ENCODE measurements around the gene NUP88.
A peak's percentile ranks its signal among the peaks of the same experiment; 100 is the strongest.
"Not testable (repeated sequence)": the region's sequence is repeated elsewhere in the genome, so short reads cannot be mapped to it uniquely, and the experiment has no call there.

The NUP88 gene

DNA sequence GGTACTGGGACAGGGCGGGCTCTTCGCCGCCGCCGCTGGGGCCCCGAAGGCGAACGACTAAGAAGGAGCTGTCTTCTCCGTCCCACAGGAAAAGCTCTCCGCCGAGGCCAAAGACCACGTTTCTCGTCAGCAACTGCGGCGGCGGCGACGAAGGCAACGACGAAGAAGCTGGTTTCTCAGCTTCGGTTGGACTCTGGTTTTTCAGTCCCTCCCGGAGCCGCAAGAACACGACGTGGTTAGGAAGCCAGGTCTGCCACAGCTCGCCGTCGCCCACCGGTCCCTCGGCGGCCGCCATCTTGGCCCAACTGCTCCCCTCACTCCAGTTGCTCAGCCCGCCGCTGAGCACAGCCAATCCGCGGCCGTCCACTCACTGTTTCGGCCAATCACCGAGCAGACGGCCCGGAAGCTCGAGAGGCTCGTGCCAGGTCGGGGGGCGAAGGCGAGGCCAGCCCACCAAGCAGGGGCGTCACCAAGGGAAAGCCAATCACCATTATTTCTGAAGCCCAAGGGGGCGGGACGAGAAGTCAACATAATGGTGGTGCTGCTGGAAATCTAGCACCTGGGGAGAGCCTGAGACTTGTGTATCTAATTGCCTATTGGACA lies at the start of gene NUP88:
Gene NUP88, minus strand, starts transcription at position 307 of the 603 bp plus-strand sequence. Its CDS starts 12 bp downstream, at position 295.
- peak; percentile 93 to 97 (median 93) for DNase-seq

DNA sequence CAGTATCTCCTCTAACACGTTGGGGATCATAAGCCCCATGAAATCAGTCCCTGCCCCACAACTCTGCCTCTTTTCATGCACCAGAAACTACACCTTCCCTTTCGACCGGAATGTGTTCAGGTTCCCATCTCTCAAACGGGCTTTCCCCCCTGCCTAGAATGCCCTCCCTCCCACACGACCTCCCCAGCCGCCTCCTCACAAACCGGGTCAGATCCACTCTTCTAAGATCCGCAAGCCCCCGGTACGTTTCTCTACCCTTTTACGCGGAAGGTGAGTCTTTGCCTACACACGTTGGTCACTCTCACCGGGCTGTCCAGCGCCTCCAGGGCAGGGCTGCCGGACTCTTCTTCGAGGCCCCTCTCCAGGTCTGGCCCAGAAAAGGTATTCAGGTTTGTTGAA lies 48.6 kb upstream of the NUP88 start:
- peak in 1 of 3 experiments; percentile 16 for DNase-seq

DNA sequence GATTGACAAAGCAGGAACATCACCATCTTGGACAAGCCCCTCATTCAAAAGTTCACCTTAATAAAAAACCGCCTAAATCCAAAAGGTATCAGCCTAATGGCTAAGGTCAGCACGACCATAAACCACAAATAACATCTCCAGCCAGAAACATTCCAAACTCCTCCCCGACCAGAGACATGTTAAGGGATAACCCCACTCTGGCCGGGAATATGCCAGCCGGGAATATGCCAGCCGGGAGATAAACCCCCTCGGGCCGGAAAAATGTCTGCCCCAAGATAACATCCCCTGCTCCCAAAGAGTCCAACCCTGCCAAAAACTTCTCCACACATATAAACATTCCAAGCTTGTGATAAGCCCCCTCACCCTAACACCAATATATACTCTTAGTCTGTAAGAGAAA lies 48.0 kb upstream of the NUP88 start:
- no peak for DNase-seq

DNA sequence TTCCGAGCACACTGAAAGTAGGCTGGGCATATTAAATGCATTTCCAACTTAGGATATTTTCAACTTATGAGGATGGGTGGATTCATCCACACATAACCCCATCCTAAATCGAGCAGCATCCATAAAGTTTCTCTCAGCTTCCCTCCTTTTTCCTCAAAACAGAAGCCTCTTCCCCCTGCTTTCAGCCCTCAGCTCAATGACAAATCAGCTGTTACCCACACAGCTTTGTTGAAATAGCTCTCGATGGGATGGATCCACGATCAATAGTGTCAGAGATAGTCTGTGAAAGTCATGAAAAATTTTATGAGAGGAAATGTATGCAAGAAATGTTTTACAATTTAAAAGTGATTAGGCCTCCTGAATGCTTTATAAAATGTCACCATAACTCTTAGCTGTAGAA lies 46.8 kb upstream of the NUP88 start:
- DNase-seq = no peak

DNA sequence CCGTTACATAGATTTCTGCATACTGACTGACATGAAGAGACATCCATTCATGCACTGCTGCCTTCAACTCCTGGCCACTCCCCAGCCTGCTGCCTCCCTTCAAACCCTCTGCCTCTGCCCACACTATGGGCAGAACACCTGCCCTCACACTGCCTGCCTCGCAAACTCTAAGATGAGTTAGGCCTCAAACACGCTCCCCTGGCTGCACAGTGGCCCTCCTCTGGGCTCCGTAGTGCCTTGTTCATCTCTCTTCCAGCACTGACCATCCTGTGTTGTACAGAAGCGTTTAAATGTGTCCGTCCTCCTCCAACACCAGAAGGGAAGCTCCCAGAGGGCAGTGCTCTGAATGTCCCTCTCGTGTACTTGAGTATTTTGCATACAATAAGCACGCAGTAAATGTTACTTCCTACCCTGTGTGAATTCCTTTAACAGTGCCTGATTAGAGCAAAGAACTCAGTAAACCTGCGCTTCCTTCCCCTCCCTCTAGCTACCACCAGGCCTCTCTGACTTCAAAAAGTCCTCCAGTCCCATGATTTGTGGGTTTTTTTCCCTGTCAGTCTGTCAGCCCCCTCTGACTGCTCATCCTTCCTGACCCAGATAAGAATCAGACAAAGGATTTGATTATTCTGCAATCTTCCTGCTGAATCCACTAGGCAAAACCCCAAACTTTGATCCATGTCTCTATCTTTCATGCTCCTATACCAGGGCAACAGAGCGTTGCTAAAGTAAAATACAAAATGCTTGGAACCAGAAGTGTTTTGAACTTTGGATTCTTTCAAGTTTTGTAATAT lies 45.5 kb upstream of the NUP88 start:
- DNase-seq = no peak

DNA sequence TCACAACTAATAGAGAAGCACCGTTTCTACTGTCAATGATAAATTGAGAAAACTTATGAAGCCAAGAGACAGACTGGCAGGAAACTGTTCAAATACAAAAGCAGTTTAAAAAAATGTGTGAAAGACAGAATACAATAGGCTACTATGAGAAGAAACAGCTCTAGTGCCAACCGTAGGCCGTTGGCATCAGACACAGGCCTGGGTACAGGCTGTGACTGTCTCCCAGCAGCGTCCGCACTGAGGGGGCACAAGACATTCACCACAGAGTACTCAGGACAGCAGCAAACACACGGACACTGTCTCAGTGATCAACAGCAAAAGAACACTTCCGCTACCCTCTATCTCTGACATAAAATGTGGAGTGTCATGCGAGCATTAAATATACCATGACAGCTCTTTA lies 27.3 kb upstream of the NUP88 start:
- DNase-seq = no peak

DNA sequence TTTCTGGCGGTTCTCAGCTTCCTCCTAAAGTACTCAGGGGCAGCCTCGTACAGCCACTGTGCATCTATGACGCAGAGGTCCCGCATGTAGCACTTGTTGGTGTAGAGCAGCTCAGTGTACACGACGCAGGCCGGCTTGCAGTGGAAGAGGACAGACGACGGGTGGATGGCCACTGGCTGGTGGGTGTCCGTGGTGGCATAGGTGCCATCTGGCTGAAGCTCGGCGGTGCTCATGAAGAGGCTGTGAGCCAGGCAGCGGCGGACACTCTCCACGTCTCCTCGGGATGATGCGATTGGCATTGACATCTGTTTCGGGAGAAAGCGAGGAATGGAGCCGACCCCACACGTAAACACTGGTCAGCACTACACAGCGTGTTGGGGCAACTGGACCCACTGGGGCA lies 24.7 kb upstream of the NUP88 start:
- DNase-seq = no peak

DNA sequence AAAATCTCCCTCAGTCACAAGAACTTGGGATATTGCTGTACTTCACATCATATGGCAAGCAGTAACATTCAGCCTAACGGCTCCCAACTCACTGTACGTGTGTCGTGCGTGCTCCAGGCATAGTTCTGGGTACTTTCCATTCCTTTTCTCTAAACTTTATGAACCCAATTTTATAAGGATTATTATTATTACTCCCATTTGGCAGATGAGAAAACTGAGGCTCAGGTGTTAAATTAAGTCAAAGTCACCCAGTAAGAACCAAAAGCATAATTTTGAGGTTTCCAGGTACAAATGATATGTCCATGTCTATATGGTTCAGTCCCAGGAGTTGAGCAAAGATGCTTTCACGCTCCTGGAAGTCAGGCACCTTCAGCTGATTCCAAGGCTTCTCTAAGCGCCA lies 24.3 kb upstream of the NUP88 start:
- DNase-seq = no peak

DNA sequence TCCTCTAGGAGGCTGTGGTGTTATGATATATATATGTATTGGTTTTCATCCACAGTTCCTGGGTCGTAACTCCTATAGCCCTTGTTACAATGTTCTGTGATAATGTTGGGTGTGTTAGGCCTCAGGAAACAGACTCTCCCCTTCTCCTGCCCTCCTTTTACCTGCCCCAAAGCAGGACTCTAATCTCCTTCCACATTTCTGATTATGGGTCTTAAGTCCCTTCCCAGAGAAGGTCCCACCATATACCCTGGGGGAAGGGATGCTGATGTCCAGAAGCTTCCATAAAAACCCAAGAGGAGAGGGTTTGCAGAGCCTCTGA lies 19.9 kb upstream of the NUP88 start:
- no peak for DNase-seq

DNA sequence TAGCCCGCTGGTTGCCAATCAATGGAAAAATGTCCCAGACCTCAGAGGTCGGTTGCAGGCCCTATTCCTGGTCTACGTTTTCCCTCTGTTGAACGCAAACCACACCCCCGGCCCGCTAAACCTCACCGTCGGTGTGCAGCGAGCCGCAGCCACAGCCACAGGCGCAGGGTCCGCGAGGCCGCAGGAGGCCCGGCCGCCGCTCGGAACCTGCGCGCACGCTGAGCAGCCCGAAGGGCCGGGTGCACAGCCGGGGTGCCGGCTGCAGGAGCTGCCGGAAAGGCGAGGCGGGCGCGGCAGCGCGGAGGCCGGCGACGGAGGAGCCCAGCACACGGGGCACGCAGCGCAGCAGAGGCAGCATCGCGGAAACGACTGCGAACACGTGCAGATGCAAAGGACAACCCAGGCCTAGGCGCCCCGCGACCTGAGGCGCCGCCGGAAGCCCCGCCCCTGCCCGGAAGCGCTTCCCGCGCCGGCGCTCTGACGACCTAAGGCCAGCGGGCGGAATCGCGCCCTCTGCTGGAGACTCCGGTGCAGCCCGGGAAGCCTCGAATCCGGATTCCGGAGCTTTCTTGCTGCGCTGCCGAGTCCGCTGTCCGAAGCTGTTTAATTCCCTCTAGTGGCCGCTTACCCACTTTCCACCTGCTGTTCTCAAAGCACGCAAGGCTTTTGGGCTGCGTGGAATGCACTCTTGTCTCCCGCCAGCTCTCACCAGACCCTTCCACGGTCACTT lies 19.4 kb upstream of the NUP88 start, which contains the start of gene C1QBP:
Gene C1QBP, minus strand, starts transcription at position 440 of the 730 bp plus-strand sequence. Its CDS starts 82 bp downstream, at position 358.
- peak; percentile 84 to 89 (median 86) for DNase-seq

DNA sequence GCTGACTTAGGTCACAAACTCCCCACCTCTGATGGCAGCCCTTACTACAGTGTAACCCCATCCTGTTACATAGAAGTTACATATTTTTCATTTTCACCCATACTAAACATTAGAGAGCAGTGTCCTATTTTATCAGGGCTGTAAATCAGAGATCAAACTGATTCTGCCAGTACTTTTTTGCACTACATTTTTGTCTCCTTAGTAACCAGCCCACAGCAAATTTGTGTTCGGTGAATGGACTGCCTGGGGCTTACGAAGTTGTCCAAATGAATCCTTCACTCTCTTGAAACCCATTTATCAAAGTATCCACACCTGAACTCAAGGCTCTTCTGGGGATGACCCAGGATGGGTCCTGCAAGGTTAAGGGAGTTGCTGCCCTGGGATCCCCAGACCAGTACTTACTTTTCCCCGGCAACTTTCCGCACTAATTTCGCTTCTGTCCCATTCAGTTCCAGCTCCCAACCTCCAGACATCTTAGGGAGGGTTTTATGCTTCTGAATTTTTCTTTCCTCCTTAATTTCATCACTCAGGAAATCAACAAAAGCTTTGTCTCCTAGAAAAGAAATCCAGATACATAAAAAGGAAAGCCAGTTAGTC lies 18.4 kb upstream of the NUP88 start:
- DNase-seq = no peak

DNA sequence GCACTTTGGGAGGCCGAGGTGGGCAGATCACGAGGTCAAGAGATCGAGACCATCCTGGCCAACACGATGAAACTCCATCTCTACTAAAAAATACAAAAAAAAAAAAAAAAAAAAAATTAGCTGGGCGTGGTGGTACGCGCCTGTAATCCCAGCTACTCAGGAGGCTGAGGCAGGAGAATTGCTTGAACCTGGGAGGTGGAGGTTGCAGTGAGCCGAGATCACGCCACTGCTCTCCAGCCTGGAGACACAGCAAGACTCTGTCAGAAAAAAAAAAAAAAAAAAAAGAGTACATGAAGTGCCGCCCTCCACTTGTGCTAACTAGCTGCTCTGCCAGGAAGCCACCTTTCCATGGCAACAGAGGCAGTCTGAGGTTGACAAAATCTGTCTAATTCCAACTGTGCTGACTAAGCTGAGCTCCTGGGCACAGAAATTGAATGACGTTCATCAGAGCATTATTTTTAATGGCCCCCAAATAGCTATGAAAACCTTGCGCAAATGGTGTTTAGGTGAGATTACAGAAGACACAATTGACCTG lies 16.4 kb upstream of the NUP88 start:
- DNase-seq = peak in 1 of 3 experiments; percentile 0

DNA sequence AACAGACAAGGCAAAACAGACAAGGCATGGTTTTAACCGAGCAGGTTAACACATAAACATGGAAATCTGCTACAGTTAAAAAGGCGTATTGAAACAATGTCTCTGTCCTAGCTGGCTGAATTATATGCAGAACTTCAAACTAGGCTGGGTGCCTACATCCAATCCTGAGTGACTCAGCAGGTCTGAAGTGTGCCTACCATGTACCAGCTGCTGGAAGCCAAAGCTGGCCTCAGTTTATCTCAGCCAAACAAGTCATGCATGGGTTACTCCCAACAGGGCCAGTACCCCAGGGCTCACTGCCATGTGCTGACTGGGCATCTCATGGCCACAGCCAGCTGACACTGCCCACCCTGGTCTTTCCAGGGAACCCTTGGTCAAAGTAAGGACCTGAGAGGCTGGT lies 15.5 kb upstream of the NUP88 start:
- DNase-seq = no peak

DNA sequence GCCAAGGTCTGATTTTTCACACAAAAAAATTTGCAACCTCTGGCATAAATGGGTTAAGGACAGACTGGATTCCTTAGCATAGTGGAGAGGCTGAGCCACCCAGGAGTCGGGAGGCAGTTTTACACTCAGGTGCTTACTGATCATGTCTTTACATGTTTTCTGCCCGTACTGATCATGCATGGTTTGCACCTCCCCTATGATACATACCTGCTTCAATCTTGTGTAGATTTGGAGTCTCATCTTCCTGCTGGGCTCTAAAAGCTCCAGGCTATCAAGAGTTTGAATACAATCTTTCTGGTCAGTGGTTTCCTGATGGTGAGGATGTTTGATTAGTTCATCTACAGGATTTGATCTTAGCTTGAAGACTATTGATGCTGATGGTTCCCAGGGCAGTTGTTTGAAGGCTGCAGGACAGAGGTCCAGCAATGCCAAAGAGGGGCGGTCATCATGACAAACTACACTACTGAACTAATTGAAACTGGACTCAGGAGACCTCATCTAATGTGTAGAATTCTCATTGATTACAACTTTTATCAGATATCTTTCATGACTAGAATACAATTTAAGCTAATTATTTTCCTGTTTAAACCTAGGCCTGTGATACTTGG lies 12.6 kb upstream of the NUP88 start:
- no peak for DNase-seq

DNA sequence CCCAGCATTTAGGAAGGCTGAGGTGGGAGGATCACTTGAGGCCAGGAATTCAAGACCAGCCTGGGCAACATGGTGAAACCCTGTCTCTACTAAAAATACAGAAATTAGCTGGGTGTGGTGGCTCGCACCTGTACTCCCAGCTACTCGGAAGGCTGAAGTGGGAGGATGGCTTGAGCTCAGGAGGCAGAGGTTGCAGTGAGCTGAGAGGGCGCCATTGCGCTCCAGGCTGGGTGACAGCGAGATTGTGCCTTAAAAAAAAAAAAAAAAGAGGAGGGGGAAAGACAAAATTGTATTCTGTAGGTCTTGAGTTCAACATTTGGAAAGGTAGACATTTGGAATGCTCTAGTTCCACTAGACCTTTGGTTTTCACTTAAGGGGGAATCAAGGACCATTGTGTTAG lies 11.8 kb upstream of the NUP88 start:
- not testable (repeated sequence) for DNase-seq

DNA sequence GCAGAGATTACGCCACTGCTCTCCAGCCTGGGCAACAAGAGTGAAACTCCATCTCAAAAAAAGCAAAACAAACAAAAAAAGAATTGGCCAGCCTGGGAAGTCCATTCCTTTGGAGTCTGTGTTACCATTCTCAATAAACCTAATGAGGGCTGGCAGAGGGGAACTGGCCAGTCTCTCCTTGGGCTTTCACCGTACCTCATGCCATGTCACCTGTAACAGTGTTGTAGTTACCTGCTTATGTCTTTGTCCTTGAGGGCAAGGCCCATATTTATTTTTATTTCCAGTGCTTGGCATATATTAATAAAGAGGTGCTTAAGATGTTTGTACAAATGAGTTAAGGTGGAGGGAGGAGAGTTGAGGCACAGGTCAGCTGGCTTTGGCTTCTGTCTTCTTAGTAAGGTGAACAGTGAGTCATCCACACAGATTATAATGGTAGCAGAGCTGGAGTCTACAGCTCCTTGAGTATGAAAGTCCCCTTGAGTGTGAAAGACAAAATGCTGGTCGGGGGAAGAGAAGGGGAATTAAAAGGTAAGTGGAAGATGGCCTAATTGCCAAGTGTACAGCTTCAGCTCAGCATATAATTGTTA lies 11.0 kb upstream of the NUP88 start:
- no peak for DNase-seq

DNA sequence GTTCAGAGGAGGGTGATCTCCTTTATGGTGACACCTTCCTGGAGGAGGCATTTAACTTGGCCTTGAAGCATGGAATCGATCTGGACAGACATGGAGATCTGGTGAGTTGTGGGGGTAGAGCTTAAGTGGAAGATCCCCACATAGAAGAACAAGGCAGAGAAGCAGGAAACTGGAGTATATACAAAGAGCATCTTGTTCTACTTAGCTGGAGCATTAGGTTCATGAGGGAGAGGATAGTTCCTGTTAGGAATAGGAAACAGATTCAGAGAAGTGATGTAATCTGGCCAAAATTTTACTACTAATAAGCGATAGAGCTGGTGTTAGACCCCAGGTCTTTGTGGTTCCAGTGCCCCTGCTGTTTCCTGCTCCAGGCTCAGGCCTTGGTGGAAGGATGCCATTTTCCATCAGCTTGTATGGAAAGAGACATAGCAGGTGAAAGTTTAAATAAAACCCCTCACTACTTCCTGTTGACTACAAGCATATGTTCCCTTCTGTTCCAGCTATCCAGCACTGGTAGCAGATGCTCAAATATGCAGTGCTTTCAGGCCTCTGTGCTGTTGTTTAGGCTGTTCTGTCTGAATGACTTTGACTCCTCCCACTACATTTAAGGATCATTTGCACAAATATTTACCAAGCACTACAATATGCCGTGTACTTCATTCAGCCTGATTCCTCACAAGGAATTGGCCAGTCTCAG lies 9.9 kb upstream of the NUP88 start:
- peak in 1 of 3 experiments; percentile 8 for DNase-seq

DNA sequence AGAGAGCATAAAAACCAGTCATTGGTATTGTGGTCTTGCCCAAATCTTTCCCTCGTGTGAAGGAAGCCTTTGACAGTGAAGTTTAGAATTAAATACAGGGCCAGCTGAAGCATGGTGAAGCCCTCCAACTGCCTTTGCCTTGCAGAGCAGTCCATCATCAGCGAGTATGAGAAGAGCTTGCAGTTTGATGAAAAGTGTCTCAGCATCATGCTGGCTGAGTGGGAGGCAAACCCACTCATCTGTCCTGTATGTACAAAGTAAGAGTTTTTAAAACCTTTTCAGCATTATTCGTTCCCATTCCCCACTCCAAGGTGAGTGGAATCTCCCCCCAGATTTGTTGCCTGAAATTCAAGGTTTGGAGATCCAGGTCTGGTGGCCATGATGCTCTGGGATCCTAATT lies 6.4 kb upstream of the NUP88 start:
- no peak for DNase-seq

DNA sequence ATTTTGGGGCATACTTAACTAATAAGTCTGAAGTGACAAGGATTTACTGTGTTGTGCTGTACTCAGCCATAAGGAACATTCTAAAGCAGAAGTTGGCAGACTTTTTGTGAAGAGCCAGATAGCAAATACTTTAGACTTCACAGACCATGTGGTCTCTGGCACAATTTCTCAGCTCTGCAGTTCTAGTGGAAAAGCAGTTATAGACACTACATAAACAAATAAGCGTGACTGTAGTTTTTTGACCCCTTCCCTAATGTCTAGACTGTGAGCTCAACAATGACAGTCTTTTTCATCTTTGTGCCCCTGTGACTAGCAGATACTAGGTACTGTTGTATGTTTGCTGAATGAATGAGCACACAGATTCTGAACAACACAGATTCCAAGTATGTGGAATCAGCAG lies 5.4 kb upstream of the NUP88 start:
- no peak for DNase-seq

DNA sequence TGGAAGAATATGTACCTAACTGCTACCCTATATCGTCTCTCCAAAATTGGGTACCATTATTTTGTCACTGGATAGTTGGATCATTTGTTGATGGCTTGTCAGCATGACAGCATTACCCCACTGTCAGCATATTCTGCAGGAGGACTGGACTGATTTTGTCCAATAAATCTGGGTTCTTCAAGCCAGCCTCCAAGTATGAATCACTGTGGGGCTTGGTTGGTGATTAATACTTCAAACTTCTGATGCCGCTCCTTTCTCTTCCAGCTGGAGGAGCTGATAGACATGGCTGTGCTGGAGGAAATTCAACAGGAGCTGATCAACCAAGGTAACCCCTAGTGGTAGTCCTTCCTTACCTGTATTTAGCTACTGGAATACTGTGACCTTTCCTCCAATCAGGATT lies 3.0 kb upstream of the NUP88 start:
- DNase-seq = no peak

DNA sequence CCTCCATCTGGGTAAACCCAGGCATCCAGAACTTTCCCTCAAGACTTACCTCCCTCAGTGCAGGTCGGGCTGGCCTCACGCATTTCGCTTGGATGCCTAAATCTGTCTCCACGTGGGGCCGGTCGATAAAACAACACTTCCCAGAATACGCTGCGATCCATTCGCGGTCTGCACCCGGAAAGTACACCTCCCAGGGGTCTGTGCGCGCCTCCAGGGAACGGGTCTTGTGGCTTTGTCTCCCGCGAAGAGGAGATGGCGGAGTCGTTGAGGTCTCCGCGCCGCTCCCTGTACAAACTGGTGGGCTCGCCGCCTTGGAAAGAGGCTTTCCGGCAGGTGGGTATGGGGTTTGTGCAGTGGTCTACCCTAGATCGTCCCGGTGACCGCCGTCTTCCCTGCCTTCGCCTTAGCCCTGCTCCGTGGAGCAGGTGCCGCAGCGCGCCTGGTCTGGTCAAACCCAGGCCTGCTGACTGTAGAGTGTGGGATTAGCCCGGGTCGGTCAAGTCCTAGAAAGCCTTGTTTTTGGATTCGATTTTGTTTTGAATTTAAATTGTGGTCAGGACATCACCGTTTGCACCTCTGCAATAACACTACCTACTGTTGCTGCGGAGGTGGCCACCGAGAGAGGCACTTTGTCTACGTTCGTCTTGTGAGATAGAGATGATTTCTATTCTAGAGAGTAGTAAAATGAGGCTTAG lies 644 bp upstream of the NUP88 start, which contains the start of gene RPAIN:
Gene RPAIN, plus strand, starts transcription at position 224 of the 695 bp plus-strand sequence. Its CDS starts 29 bp downstream, at position 253.
- peak; percentile 84 to 97 (median 93) for DNase-seq

All from NCI-H1417 (cell line).